NCI-H82 treated with DMSO at 0.1 percent for 48 hours (cell line): Measurements from ENCODE around the gene ZFHX3.

Experiments
- DNase-seq: peaks from one replicate; lab custom pipeline; 2025; ENCODE audit not compliant: unreplicated experiment; lab: John Stamatoyannopoulos, UW

The ZFHX3 gene

DNA sequence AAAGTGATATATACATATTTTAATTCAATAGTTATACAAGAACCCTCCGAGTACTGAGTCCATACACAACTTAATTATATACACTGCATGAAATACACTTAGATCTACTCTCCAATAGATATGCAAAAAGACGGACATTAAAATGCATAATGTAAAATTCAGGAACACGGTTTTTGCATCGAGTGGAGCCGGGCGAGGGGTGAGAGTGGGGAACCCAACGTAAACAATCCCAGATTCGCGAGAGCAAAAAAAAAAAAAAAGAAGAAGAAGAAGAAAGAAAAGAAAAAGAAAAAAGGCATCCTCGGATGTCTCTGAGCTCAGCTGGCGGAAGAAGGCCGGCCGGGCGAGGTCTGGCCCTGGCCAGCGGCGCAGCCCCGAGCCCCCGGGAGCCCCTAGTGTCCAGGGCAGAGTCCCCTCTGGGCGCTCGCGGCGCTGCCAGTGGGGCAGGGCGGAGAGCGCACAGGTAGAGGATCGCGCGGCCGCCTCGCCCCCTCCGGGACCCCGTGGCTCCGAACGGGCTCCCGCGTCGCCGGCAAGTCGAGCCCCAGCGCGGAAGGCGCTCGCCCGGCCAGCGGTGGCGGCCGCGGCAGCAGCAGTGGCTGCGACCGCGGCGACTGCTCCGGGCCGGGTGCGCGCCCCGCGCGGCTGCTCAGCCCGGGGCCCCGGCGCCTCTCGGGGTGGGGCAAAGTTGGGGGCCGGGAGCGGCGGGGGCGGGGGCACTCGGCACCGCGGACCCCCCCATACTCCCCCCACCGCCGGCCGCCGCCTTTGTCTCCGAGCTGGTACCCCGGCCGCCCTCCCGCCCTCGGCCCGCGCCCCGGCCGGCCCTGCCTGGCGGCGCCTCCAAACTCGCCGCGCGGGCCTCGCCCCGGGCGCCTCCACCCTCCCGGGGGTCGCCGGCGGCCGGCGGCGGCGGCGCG, 9.6 kb upstream of the ZFHX3 start:
- no peak for DNase-seq

DNA sequence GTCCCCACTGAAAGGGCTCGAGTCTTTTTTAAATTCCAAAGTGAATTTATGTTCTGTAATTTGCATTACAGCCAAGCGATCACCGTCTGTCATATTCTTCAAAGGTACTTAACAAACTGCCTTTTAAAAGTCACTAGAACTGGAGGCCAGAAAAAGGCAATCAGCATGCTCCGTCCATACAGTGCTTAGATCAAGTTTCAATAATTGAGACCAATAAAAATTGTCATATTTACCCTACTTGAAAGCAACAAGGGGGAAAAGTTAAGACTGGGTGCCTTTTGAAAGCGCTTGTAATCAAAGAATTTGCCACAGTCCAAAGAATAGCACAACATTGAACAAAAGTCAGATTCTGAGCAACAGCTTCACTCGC, 9.0 kb upstream of the ZFHX3 start:
- DNase-seq: no peak

DNA sequence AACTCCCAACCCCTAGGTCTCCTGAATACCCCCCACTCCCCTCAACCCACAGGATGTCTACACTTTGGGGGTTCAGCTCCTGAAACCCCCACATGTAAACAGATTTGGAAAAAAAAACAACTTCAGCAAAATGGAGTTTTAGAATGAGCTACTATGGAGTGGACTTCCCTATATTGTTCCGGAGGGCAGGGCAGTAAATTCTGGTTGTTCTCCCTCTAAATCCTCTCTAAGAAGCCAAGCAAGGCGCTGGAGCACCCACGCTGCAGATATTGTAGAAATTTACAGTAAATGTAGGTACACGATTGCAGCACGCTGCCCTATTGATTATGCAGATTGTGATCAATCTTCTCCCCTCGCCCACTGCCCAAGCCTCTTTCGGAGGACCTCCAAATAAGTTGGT, 8.5 kb upstream of the ZFHX3 start:
- DNase-seq: no peak

DNA sequence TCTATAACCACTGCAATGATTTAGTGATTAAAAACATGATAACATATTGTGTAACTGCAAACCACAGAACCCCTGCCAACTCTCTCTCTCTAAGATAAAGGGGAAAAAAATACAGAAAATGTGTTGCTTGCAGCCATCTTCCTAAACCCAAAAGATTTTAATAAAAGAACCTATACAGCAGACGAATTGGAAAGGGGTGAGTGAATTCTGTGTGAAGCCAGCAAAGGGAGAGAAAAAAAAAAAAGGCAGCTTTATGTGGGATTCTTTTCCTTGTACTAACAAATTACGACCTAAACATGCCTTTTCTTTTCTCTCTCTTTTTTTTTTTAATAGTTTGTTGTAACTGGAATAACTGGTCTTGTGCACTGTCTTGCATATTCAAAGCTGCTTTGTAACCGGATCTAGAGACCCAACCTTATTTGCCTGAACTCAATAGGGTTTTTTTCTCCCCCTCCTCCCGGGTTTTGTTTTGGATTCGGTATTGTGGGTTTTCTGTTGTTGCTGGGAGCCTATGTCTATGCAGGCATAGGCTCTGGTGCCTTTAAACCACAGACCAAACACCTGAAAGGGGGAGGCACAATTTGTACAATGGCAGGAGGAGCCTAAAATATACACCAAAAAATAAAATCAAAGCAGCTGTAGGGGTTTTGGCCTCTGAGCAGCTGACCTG, 7.0 kb upstream of the ZFHX3 start:
- no peak for DNase-seq

DNA sequence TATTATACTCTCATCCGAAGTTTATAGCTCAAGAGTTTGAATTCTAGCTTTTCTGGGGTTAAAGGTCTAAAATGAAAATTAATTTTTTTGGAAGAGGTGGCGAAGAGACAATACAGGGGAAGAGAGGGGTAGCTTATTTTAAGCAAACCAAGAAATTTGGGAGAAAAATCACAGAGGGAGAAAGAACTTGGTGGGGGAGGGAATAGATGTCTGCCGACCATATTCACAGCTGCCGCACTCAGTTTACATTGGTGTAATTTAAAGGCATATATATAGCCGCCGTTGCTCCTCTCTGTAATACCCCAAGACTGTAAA, 6.5 kb upstream of the ZFHX3 start:
- DNase-seq: no peak

DNA sequence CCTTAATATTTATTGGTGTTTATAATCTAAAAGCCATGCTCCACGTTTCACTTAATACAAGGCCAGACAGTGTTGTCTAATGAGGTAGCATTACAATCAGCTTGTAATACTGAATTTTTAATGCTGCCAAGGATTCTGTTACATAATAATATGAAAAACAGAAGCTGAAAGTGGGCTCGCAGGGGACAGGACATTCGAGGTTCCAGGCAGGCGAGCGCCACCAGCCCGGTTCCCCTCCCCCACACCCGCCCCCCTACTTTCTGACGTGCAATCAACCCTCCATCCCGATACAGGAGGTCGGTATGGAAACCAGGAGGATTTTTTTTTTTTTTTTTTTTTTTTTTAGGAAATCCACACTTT, 6.2 kb upstream of the ZFHX3 start:
- DNase-seq: no peak

DNA sequence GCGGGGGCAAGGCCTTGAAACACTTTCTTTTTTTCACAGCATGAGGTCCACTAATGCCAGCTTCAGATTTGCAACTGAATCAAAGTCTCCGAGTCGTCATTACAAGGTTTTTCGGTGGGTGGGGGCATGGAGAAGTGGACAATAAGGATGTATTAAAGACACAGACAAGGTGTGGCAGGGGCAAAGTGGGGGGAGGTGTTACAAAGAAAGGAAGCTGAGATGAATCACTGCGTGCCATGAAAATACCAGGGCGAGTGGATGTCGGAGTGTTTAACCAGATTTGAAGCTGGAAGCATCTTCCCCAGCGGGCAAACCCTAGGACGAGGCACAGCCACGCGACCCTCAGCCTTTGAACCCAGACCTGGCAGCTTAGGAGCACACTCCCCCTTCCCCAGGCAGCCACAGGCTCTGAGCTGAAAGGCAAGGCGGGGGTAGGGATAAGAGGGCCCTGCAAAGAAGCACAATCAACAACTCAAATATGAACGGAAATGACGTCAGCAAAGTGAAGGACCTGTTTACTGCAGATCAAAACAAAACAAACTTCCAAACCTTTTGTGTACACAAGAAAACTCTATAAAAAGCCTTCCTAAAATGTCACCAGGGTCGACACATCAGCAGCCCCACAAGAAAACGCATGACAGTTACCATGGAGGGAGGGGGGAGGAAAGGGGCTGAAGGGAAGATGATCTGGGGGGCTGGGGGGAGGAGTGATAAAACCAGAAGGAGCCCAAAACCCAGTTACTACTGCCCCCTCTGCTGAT, 5.6 kb upstream of the ZFHX3 start:
- no peak for DNase-seq

DNA sequence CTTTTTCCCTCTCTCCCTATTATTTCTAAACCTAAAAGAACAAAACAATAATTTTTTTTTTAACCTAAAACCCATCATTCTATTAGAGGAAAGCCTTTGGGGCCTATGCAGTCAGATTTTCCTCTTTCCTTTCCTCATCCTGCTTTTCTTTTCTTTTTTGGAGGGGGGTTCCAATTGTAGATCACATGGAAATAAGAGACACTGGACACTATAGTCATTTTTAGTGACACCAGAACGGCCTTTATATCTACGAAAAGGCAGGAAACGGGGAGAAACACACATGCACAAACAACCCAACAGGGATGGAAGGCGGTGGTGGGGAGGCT, 5.1 kb upstream of the ZFHX3 start:
- no peak for DNase-seq

DNA sequence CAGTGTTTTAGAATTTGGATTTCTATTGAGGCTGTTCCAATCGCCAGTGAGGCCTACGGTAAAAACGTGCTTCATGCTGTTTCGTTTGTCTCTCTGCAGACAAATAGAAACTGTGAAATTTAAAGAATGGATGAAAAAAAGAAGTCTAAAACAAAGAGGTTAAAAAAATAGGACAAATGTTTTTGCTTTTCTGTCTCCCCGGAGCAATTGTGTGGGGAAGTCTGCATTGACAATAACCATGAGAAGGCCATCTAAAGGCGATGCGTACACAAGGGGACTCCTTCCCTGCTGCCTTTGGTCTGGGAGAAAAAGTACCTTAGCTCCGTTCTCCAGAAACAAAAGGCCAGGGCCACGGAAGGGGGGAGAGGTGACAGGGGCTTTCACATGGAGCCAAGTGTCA, 4.6 kb upstream of the ZFHX3 start:
- no peak for DNase-seq

DNA sequence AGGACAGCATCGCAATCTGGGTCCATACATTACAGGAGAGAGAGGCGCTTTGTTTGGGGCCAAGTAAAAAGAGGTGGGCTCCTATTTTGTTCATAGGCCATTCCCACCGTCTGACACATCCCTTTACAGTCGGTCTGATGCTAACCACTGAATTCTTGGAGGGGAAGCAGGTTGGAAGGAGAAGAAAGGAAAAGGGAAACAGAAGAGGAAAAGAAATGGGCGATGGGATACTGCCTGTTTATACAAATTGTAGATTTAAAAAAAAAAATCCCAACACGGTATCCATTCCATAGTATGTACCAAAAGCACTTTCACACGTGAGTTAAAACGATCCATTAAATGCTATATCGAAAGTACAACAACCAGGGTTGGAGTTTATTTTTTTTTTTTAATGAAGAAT, 4.0 kb upstream of the ZFHX3 start:
- no peak for DNase-seq

DNA sequence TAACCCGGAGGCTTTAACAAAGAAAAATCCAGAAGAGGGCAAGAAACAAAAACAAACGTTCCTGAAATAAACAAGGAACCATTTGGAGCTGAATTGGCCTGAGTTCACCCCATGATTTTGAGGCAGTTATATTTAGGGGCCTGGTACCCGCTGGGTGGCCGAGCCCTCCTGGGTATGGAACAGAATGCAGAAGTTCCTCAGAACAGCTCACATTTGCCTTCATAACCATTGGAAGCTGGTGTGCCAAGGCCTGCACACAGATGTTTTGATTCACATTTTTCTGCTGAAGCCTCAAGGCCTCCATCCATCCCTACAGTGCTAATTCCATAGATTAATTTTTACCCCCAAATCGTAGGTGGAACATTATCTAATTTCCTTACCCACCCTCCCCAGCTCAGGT, 3.3 kb upstream of the ZFHX3 start:
- no peak for DNase-seq

DNA sequence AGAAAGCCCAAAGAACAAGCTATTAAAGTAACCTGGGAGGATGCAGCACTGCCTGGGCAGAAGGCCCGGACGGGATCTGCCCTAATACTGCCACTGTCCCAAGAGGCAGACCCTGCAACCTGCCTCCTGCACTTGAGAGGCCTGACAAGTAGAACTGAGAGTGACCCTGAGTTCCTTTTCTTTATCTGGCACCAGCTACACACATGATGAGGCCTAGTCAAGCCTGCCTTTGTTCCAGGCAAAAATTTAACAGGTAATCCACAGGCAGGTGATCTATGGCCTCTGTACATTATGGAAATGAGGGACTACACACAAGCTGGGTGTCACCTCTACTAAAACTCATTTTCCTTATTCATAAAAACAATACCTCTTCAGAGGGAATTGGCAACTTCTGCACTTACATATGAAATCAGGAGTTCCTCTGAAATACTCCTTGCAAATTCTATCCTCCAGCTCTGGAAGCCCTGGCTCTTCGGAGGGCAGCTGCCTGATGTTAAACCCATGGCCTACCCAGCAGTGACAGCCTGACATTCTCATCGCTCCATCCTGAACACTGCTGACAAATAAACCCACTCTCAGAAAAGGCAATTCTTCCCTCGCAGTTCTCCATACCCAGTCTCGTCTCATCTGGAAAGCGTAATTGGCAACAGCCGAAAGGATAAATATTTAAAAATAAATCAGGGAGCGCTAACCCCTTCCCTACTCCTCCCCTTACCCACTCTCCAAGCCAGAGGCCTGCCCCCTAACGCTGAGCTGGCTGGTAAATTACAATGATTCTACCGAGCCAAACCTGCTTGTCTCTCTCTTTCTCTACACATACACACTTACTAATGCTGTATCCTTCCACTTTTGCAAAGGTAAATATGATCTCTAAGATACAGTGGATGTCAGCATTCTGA, 2.5 kb upstream of the ZFHX3 start:
- no peak for DNase-seq

DNA sequence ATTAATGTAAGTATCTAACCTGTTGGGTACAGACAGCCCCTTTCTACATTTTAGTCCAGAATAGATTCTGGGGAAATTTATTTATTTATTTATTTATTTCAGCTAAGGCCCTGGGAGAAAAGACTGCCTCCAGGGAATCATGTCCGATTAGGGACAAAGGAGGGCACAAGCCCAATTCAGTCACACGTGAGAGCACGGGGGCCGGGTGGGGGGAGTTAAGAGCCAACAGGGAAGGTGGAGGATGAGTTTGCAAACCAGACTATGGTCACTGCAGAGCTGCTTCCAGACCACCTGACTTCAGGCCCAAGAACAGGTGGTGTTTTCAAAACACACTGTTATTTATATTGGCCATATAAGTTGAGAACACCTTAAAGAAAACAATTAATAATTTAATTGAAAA, 1.6 kb upstream of the ZFHX3 start:
- DNase-seq: no peak

DNA sequence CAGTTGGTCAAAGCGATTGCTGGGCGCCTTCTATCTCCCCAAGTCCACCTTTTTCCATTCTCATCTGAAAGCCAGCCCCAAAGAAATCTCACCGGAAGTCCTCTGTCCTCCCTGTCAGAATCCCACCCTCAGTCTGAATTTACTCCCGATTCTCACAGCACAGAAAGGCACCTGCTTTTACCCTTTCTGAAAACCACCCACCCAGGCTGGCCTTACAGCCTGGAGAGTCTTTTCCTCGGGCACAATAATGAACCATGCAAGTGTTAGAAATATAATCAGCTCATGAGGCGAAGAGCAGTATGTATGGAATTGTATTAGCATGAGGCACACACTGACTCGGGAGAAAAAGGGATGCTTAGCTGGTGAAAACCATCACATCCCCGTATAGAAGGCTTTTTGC, 1.2 kb upstream of the ZFHX3 start:
- no peak for DNase-seq

DNA sequence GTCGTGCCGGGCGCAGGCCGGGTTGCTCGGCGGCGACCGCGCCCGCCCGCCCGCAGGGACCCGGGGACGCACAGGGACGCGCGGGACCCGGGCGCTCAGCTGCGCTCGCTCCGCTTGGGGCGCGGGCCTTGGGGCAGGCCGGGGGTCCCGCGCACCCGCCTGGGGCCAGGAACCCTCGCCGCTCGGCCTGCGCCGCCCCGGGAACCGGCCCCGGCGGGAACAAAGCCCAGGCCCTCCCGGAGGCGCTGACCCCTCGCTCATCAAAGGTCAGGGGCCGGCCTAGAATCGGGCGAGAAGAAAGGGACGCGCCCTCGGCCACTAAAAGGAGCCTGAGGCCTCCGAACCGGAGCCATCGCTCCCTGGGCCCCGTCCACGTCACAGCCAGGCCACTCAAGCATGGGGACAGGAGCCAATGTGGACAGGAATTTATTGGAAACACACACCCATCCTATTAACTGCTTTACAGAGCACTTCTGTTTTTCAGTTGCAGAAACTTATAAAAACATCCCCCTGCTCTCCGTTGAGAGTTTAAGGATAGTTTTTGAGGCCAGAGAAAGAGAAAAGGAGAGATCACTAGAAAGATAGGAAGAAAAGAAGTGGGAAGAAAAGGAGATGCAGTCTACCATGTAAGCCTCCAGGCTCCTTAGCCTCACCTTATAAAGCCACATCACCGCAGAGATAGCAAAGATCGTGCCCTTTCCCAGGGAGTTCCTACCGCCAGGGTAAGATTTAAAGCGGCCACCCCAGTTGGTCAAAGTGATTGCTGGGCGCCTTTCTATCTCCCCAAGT, 558 bp upstream of the ZFHX3 start:
- no peak for DNase-seq

DNA sequence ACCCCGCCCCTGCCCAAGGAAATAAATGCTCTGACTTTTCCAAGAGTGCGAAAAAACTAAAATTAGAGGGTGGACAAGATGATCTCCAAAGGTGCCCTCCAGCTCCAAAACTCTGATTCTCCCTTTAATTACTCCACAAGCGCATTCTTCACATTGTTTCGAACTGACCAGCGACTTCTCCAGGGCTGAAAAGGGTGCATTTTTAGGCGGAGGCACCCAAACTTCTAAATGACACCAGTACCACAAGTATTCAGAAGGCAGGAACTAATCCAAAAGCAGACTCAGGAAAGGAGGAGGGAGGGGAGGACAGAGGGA, 750 bp downstream of the ZFHX3 start:
- DNase-seq: no peak

DNA sequence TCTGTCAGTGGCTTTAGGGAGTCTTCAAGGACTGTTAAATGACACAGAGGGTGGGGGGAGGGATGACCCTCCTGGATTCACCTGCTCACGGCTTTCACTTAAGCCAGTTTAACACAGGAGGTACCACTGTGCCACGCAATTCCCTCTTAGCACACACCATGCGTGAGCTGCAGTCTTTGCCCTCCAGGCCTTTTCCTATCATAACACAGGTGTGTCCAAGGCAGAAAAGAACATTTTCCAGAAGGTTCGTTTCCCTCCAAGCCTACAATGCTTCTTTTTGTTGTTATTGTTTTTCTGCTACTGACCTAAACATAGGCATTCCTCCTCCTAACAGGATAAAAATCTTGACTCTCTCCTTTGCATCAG, 1.1 kb downstream of the ZFHX3 start:
- DNase-seq: no peak

DNA sequence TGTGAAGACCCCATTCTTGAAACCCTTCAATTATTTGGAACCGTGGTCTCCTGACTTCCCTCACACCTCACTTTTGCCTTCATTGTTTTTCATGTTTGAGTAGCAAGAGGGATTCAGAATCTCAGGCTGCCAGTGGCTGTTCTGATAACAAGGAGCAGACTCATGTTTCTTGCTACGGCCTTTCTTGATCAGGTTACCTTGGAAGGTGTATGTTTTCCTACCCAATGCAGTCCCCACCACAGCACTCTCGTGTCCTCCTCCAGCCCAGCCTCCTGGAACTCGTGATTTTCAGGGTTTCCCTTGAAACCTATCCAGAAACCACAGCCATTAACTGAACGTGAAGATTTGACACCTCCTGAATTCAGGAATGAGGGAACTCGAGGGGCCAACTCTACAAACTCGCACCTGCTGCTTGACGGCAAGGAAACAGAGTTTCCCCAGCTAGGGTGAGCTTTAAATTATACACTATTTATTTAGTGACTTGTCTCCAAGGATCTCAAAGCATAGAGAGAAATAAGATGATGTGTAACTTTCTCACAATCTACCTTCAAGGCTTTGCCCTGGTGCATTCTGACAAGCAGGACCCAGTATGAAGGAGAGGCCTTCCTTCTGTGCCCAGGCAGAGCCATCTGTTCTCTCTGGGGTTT, 1.6 kb downstream of the ZFHX3 start:
- DNase-seq: no peak

DNA sequence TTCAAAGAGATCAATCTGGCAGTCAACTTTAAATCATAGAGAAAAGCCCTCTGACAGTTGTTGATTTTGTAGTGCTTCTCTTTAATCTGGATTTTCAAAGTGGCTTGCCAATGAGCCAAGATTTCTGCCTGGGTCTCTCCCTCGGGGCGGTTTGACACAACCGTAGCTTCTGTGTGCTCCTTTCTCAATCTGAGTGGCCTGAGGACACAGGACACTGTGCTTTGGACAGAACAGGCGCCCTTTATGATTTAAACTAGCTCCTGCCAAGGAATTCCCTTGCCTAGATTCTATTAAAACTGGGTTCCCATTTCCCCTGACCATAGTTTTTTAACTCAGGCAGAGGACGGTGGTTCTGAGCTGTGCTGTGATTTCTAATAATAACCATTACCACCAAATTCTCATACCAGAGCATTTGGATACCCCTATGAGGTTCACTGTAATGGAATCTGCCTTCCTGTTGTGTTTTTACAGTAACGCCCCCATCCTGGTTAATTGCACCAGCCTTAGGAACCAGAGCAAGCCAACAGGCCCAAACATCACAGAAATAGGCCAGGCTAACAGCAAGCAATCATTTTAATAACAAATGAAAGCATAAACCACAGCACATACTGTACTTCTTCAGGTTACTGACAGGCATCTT, 4.0 kb downstream of the ZFHX3 start:
- DNase-seq: no peak

DNA sequence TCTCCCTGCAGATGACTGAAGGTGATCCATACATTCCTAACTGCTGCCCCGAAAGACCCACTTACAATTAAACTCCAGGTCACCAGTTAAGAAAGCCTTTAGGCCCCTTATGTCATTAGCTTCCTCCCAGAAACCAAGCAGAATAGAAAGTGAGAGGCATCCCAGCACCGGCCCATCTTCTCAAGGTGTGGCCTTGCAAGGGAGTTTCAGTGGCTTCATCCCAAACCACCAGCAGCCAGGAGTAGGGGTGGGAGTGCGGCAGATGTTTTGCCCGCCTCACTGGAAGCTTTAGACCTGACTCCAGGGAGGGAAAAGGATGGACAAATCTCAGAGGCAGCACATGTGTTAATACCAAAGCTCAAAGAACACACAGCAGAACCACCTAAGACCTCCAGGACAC, 5.1 kb downstream of the ZFHX3 start:
- DNase-seq: no peak
